Measurements from ENCODE around the gene UPK1A.

UPK1A gene

DNA sequence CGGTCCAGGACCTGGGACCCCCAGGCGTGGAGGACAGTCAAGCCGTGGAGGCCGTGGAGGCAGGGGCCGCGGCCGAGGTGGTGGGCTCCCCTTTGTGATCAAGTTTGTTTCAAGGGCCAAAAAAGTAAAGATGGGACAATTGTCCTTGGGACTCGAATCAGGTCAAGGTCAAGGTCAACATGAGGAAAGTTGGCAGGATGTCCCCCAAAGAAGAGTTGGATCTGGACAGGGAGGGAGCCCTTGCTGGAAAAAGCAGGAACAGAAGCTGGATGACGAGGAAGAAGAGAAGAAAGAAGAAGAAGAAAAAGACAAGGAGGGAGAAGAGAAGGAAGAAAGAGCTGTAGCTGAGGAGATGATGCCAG is 53.8 kb downstream of the UPK1A start:
- Histone ChIP-seq H3K9me3 (ENCODE audit: severe bottlenecking) (no peaks in the 10 kb centered on the region), H3K4me3 (ENCODE audit: severe bottlenecking) (no peak overlapping the region), H3K27ac (ENCODE audit: poor library complexity, severe bottlenecking) (no peak overlapping the region), H3K27me3 (ENCODE audit: insufficient read depth, poor library complexity, severe bottlenecking) (no peaks in the 10 kb centered on the region), H3K36me3 (ENCODE audit: low read depth) (peaks cover 48% of the 10 kb centered on the region), H3K4me1 (ENCODE audit: insufficient read depth, poor library complexity, severe bottlenecking) (no peaks in the 10 kb centered on the region)
- DNase-seq (ENCODE audit: low spot score) (no peak), ATAC-seq (ENCODE audit: low read depth) (no peak)
- TF ChIP-seq, protein P1, sequence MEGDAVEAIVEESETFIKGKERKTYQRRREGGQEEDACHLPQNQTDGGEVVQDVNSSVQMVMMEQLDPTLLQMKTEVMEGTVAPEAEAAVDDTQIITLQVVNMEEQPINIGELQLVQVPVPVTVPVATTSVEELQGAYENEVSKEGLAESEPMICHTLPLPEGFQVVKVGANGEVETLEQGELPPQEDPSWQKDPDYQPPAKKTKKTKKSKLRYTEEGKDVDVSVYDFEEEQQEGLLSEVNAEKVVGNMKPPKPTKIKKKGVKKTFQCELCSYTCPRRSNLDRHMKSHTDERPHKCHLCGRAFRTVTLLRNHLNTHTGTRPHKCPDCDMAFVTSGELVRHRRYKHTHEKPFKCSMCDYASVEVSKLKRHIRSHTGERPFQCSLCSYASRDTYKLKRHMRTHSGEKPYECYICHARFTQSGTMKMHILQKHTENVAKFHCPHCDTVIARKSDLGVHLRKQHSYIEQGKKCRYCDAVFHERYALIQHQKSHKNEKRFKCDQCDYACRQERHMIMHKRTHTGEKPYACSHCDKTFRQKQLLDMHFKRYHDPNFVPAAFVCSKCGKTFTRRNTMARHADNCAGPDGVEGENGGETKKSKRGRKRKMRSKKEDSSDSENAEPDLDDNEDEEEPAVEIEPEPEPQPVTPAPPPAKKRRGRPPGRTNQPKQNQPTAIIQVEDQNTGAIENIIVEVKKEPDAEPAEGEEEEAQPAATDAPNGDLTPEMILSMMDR (IDR thresholded peaks at IDR 0.05; ENCODE audit: poor library complexity, severe bottlenecking), result no peak

DNA sequence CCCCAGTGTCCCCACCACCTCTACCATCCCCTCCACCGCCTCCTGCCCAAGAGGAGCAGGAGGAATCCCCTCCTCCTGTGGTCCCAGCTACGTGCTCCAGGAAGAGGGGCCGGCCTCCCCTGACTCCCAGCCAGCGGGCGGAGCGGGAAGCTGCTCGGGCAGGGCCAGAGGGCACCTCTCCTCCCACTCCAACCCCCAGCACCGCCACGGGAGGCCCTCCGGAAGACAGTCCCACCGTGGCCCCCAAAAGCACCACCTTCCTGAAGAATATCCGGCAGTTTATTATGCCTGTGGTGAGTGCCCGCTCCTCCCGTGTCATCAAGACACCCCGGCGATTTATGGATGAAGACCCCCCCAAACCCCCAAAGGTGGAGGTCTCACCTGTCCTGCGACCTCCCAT is 54.3 kb downstream of the UPK1A start:
- no peaks in the 10 kb centered on the region for H3K4me1 ChIP-seq (ENCODE audit: insufficient read depth, poor library complexity, severe bottlenecking)
- no peaks in the 10 kb centered on the region for H3K9me3 ChIP-seq (ENCODE audit: severe bottlenecking)
- H3K27ac ChIP-seq (ENCODE audit: poor library complexity, severe bottlenecking), result no peak overlapping the region
- DNase-seq (ENCODE audit: low spot score) (peak; percentile 56), ATAC-seq (ENCODE audit: low read depth) (no peak)
- H3K27me3 ChIP-seq (ENCODE audit: insufficient read depth, poor library complexity, severe bottlenecking), result no peaks in the 10 kb centered on the region
- H3K36me3 ChIP-seq (ENCODE audit: low read depth), result peaks cover 53% of the 10 kb centered on the region
- no peak overlapping the region for H3K4me3 ChIP-seq (ENCODE audit: severe bottlenecking)
- TF ChIP-seq, protein P1 (IDR thresholded peaks at IDR 0.05; ENCODE audit: poor library complexity, severe bottlenecking), result no peak

DNA sequence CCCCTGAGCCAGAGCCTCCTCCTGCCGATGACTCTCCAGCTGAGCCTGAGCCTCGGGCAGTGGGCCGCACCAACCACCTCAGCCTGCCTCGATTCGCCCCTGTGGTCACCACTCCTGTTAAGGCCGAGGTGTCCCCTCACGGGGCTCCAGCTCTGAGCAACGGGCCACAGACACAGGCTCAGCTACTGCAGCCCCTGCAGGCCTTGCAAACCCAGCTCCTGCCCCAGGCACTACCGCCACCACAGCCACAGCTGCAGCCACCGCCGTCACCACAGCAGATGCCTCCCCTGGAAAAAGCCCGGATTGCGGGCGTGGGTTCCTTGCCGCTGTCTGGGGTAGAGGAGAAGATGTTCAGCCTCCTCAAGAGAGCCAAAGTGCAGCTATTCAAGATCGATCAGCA is 55.1 kb downstream of the UPK1A start:
- TF ChIP-seq, protein P1 (IDR thresholded peaks at IDR 0.05; ENCODE audit: poor library complexity, severe bottlenecking), result no peak

DNA sequence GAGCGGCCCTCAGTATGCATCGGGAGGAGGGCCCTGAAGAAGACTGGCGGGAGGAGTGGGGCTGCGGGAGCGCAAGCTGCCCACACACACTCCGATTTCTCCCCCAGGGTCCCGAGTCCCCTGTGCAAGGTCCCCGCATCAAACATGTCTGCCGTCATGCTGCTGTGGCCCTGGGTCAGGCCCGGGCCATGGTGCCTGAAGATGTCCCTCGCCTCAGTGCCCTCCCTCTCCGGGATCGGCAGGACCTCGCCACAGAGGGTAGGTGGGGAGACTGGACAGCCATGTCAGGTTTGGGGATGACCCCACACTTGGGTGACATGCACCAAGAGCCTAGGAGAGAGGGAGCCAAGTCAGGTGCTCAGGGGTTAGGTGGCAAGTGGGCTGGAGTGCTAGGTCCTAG is 56.1 kb downstream of the UPK1A start:
- TF ChIP-seq, protein P1 (IDR thresholded peaks at IDR 0.05; ENCODE audit: poor library complexity, severe bottlenecking), result no peak
- no peak overlapping the region for H3K4me3 ChIP-seq (ENCODE audit: severe bottlenecking)
- H3K36me3 ChIP-seq (ENCODE audit: low read depth), result peaks cover 69% of the 10 kb centered on the region
- H3K27me3 ChIP-seq (ENCODE audit: insufficient read depth, poor library complexity, severe bottlenecking), result no peaks in the 10 kb centered on the region
- ATAC-seq (ENCODE audit: low read depth) (no peak), DNase-seq (ENCODE audit: low spot score) (no peak)
- no peaks in the 10 kb centered on the region for H3K4me1 ChIP-seq (ENCODE audit: insufficient read depth, poor library complexity, severe bottlenecking)
- no peak overlapping the region for H3K27ac ChIP-seq (ENCODE audit: poor library complexity, severe bottlenecking)
- no peaks in the 10 kb centered on the region for H3K9me3 ChIP-seq (ENCODE audit: severe bottlenecking)

More for the DNA sequence above, 55.1 kb downstream of the UPK1A start:
- H3K4me1 ChIP-seq (ENCODE audit: insufficient read depth, poor library complexity, severe bottlenecking), result no peaks in the 10 kb centered on the region
- H3K4me3 ChIP-seq (ENCODE audit: severe bottlenecking), result no peak overlapping the region
- H3K27ac ChIP-seq (ENCODE audit: poor library complexity, severe bottlenecking), result no peak overlapping the region
- no peaks in the 10 kb centered on the region for H3K27me3 ChIP-seq (ENCODE audit: insufficient read depth, poor library complexity, severe bottlenecking)
- peaks cover 60% of the 10 kb centered on the region for H3K36me3 ChIP-seq (ENCODE audit: low read depth)
- DNase-seq (ENCODE audit: low spot score) (peak; percentile 46), ATAC-seq (ENCODE audit: low read depth) (no peak)
- H3K9me3 ChIP-seq (ENCODE audit: severe bottlenecking), result no peaks in the 10 kb centered on the region

DNA sequence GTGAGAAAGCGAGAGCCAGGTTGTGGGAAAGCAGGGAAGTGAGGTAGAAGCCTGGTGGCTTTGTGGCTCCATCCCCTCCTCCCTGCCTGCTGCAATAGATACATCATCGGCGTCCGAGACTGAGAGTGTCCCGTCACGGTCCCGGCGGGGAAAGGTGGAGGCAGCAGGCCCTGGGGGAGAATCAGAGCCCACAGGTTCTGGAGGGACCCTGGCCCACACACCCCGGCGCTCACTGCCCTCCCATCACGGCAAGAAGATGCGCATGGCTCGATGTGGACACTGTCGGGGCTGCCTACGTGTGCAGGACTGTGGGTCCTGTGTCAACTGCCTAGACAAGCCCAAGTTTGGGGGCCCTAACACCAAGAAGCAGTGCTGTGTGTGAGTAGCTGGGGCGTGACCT is 56.6 kb downstream of the UPK1A start:
- H3K4me1 ChIP-seq (ENCODE audit: insufficient read depth, poor library complexity, severe bottlenecking), result no peaks in the 10 kb centered on the region
- DNase-seq (ENCODE audit: low spot score) (no peak), ATAC-seq (ENCODE audit: low read depth) (no peak)
- no peaks in the 10 kb centered on the region for H3K9me3 ChIP-seq (ENCODE audit: severe bottlenecking)
- H3K27me3 ChIP-seq (ENCODE audit: insufficient read depth, poor library complexity, severe bottlenecking), result no peaks in the 10 kb centered on the region
- peaks cover 72% of the 10 kb centered on the region for H3K36me3 ChIP-seq (ENCODE audit: low read depth)
- no peak overlapping the region for H3K27ac ChIP-seq (ENCODE audit: poor library complexity, severe bottlenecking)
- TF ChIP-seq, protein P1 (IDR thresholded peaks at IDR 0.05; ENCODE audit: poor library complexity, severe bottlenecking), result no peak
- H3K4me3 ChIP-seq (ENCODE audit: severe bottlenecking), result no peak overlapping the region
